ENCODE results near the gene MBP. TPM values are rescaled to one million over a fixed set of nuclear protein-coding genes. Genes with fewer than 3 reads are reported as not detected.

The MBP gene
- total RNA-seq, 1 donor from 2014 or later: 78.9 TPM

DNA sequence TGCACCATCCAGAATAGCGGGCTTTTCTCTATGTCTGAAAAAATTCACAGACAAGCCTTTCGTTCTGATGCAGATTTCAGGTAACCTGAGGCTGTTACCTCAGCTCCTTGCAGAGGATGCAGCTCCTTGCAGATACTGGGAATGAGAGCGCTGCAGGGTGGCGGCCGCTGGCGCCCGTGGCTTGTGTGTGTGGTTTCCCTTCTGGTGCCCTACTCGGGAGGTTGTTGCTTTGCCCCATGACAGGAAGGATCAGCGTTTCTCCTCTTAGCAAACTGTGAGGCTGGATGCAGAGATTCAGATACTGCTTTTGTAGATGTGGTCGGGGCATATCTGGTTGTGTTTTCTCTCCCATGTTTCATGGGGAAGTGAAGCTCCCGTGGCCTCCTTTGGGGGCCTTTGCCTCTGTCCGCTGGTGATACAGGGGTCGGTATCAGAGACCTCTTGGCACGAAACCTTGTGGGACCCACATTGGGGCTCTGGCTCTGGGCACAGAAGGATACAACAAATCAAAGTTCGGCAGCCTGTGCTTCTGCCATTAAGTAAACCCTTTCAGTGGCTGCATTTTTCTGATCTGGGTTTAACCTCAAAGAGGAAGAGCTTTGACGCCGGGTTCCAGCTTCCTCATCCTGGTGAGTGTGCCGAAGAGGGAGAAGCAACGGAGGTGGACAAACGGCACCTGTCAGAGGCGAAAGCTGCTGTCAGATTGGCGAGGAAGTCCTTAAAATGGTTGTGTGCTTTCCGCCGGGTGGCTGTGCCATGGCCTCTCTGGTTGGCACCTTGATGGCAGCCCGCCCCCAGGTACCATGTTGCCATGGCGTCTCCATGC is 127.8 kb downstream of the MBP start:
- peak; percentile 66 for DNase-seq
- TF ChIP-seq CTCF (IDR thresholded peaks at IDR 0.05): no peak
- no peaks in the 10 kb centered on the region for H3K36me3 ChIP-seq
- no peaks in the 10 kb centered on the region for H3K9me3 ChIP-seq
- H3K4me1 ChIP-seq: peaks cover 3% of the 10 kb centered on the region
- H3K27me3 ChIP-seq: no peaks in the 10 kb centered on the region
- ATAC-seq: peak; percentile 20
- H3K27ac ChIP-seq: peak overlapping the region; percentile 45
- H3K4me3 ChIP-seq: peak overlapping the region; percentile 6
- intact Hi-C loops (cut with DNase I): loop anchor here (5.0 kb wide), 1 partner anchor 208 kb away; no protein-coding TSS in a partner anchor

DNA sequence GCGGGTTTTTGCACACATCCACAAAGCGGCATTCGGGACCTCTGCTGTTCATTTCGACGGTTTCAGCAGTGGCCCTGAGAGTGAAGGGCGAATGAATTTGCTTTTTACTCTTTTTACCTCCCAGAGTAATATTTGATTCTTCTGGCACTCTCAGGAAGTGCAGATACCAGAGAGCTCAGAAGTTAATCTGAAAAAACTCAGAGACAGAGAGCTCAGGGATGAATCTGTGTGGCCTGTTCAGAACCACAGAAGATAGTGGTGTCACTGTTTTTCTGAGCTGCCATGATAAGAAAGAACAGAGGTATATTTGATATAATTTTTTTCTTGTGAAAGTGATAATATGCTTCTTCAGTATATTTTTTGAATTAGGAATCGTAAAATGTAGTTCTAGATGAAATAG is 129.3 kb downstream of the MBP start:
- TF ChIP-seq CTCF (IDR thresholded peaks at IDR 0.05): no peak
- no peak for ATAC-seq
- Histone ChIP-seq H3K4me3 (no peak overlapping the region), H3K9me3 (no peaks in the 10 kb centered on the region), H3K4me1 (peaks cover 3% of the 10 kb centered on the region), H3K36me3 (no peaks in the 10 kb centered on the region), H3K27me3 (no peaks in the 10 kb centered on the region), H3K27ac (no peak overlapping the region)
- DNase-seq: no peak
- intact Hi-C loops (cut with DNase I): loop anchor here (5.0 kb wide), 1 partner anchor 209 kb away; no protein-coding TSS in a partner anchor

DNA sequence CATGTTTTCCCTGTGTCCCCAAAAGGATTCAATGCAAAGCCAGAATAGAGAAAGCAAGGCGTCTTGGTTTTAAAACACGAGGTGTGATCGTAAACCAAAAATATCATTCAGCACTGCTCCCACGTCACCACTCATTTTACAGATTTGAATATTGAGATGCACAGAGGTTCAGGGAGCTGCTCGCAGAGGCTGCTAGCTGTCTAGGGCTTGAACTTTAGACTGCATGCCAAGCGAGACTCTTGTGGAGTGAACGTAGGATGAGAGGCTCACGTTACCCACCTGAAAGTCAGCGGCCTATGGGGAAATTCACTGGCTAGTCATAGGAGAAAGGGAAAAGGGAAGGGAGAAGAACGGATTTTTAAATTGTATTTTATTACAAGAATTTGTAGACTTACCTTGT is 130.1 kb downstream of the MBP start:
- intact Hi-C loops (cut with DNase I): loop anchor here (5.0 kb wide), 1 partner anchor 210 kb away; no protein-coding TSS in a partner anchor
- Histone ChIP-seq H3K27me3 (no peaks in the 10 kb centered on the region), H3K4me1 (peaks cover 3% of the 10 kb centered on the region), H3K9me3 (no peaks in the 10 kb centered on the region), H3K27ac (no peak overlapping the region), H3K4me3 (no peak overlapping the region), H3K36me3 (no peaks in the 10 kb centered on the region)
- ATAC-seq (no peak), DNase-seq (no peak)
- no peak for TF ChIP-seq CTCF (IDR thresholded peaks at IDR 0.05)

GRCh38 chr18:77001979-77002378 is 130.6 kb downstream of the MBP start:
- TF ChIP-seq CTCF (IDR thresholded peaks at IDR 0.05): no peak
- Histone ChIP-seq H3K4me1 (peaks cover under 1% of the 10 kb centered on the region), H3K9me3 (no peaks in the 10 kb centered on the region), H3K4me3 (no peak overlapping the region), H3K36me3 (no peaks in the 10 kb centered on the region), H3K27me3 (no peaks in the 10 kb centered on the region), H3K27ac (no peak overlapping the region)
- ATAC-seq (no peak), DNase-seq (peak; percentile 55)
- intact Hi-C loops (cut with DNase I): loop anchor here (5.0 kb wide), 1 partner anchor 210 kb away; no protein-coding TSS in a partner anchor

DNA sequence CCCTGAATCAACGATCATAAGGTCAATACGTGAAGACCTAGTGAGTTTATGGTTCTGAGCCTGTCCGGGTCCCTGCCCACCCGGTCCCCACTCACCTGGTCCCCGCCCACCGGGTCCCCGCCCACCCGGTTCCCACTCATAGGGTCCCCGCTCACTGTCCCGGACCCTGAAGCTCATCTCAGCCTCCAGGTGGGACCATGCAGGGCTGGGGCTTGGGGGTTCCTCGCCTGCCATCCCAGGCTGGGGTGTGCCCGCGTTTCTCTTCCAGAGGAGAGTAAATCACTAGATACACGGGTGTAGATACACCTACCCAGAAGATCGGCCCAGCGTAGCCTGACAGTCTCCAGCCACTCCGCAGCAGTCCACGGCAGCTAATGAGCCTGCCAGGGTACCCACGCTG is 131.5 kb downstream of the MBP start:
- peak; percentile 8 for ATAC-seq
- Histone ChIP-seq H3K4me3 (no peak overlapping the region), H3K27me3 (no peaks in the 10 kb centered on the region), H3K36me3 (no peaks in the 10 kb centered on the region), H3K4me1 (no peaks in the 10 kb centered on the region), H3K9me3 (no peaks in the 10 kb centered on the region), H3K27ac (no peak overlapping the region)
- no peak for TF ChIP-seq CTCF (IDR thresholded peaks at IDR 0.05)
- intact Hi-C loops (cut with DNase I): loop anchor here (5.0 kb wide), 1 partner anchor 211 kb away; no protein-coding TSS in a partner anchor
- DNase-seq: no peak
